HUES6 (cell line): ENCODE data around the gene MINDY4.
A peak's percentile ranks its signal among the peaks of the same experiment; 100 is the strongest.

Experiments used
- H3K27ac ChIP-seq: 2 replicates; pipeline ENCODE4 v1.7.0; 2013; ENCODE audit warnings: low read depth, mild to moderate bottlenecking, low read length, inconsistent platforms
- H3K27me3 ChIP-seq: 2 replicates; pipeline ENCODE4 v1.6.1; 2013; ENCODE audit warnings: low read length; ENCODE audit not compliant: control insufficient read depth, insufficient read depth
- H3K36me3 ChIP-seq: 2 replicates; pipeline ENCODE4 v1.6.1; 2013; ENCODE audit warnings: low read length; ENCODE audit not compliant: control insufficient read depth, insufficient read depth
- H3K4me1 ChIP-seq: 2 replicates; pipeline ENCODE4 v1.6.1; 2013; ENCODE audit warnings: low read length; ENCODE audit not compliant: control insufficient read depth, insufficient read depth
- H3K4me3 ChIP-seq: 2 replicates; pipeline ENCODE4 v1.5.1; 2013; ENCODE audit warnings: low read depth, low read length
- H3K9ac ChIP-seq: one replicate; pipeline ENCODE4 v1.6.1; 2013; ENCODE audit warnings: mild to moderate bottlenecking, low read length
- H3K9me3 ChIP-seq: 2 replicates; pipeline ENCODE4 v1.6.1; 2013; ENCODE audit warnings: low read depth, low read length; ENCODE audit not compliant: control insufficient read depth, insufficient read depth

The MINDY4 gene

GRCh38 chr7:30771174-30771879 lies at the start of gene MINDY4:
Gene MINDY4, plus strand, starts transcription at chr7:30771417. Its CDS starts 77 bp downstream, at chr7:30771494.
- peak within 1 kb of the TSS; percentile 65 for H3K9ac ChIP-seq
- H3K4me3 ChIP-seq, result peak within 1 kb of the TSS; percentile 92
- H3K4me1 ChIP-seq, result peaks cover 11% of the 10 kb centered on the region; the same call in 1 of the 2 replicates
- H3K27ac ChIP-seq, result no peak within 1 kb of the TSS
- 0 out of 2 replicates have a peak, but pooled peaks cover 3% of the 10 kb centered on the region for H3K27me3 ChIP-seq
- no peaks in the 10 kb centered on the region for H3K36me3 ChIP-seq
- no peaks in the 10 kb centered on the region for H3K9me3 ChIP-seq

- H3K4me1 ChIP-seq, result peaks cover 9% of the 10 kb centered on the region
- H3K27me3 ChIP-seq, result peaks cover 3% of the 10 kb centered on the region; the same call in 1 of the 2 replicates
- H3K9me3 ChIP-seq, result peaks cover 38% of the 10 kb centered on the region
- no peak overlapping the region for H3K4me3 ChIP-seq
- H3K27ac ChIP-seq, result no peak overlapping the region
- no peaks in the 10 kb centered on the region for H3K36me3 ChIP-seq
- H3K9ac ChIP-seq, result no peak overlapping the region
These were observed 49.0 kb upstream of the MINDY4 start for GRCh38 chr7:30722187-30722586.

GRCh38 chr7:30722671-30723070 lies 48.5 kb upstream of the MINDY4 start:
- Histone ChIP-seq H3K36me3 (no peaks in the 10 kb centered on the region), H3K27ac (no peak overlapping the region), H3K9ac (no peak overlapping the region), H3K4me1 (peaks cover 13% of the 10 kb centered on the region), H3K4me3 (no peak overlapping the region), H3K27me3 (peaks cover 3% of the 10 kb centered on the region; the same call in 1 of the 2 replicates), H3K9me3 (peaks cover 35% of the 10 kb centered on the region)

- Histone ChIP-seq H3K4me1 (peaks cover 17% of the 10 kb centered on the region), H3K27ac (no peak overlapping the region), H3K36me3 (no peaks in the 10 kb centered on the region), H3K9ac (no peak overlapping the region), H3K4me3 (no peak overlapping the region), H3K27me3 (peaks cover 3% of the 10 kb centered on the region; the same call in 1 of the 2 replicates), H3K9me3 (peaks cover 24% of the 10 kb centered on the region)
These were observed 47.4 kb upstream of the MINDY4 start for GRCh38 chr7:30723776-30724175.

- Histone ChIP-seq H3K27me3 (peaks cover 3% of the 10 kb centered on the region; the same call in 1 of the 2 replicates), H3K4me3 (no peak overlapping the region), H3K9ac (peak overlapping the region; percentile 51)
These were observed 44.8 kb upstream of the MINDY4 start for GRCh38 chr7:30726296-30727006.

GRCh38 chr7:30727061-30727945 lies 43.9 kb upstream of the MINDY4 start:
- Histone ChIP-seq H3K4me1 (peaks cover 21% of the 10 kb centered on the region), H3K9ac (peak overlapping the region; percentile 51), H3K36me3 (no peaks in the 10 kb centered on the region), H3K27ac (peak overlapping the region; percentile 39; the same call in 1 of the 2 replicates), H3K27me3 (peaks cover 3% of the 10 kb centered on the region; the same call in 1 of the 2 replicates), H3K9me3 (no peaks in the 10 kb centered on the region), H3K4me3 (no peak overlapping the region)

More at GRCh38 chr7:30726296-30727006, 44.8 kb upstream of the MINDY4 start:
- Histone ChIP-seq H3K4me1 (peaks cover 18% of the 10 kb centered on the region), H3K27ac (peak overlapping the region; percentile 39; the same call in 1 of the 2 replicates), H3K9me3 (no peaks in the 10 kb centered on the region), H3K36me3 (no peaks in the 10 kb centered on the region)

GRCh38 chr7:30728591-30729100 lies 42.6 kb upstream of the MINDY4 start:
- peaks cover 3% of the 10 kb centered on the region; the same call in 1 of the 2 replicates for H3K27me3 ChIP-seq
- H3K4me3 ChIP-seq, result no peak overlapping the region

GRCh38 chr7:30729642-30730041 lies 41.6 kb upstream of the MINDY4 start:
- no peak overlapping the region for H3K27ac ChIP-seq
- H3K27me3 ChIP-seq, result peaks cover 3% of the 10 kb centered on the region; the same call in 1 of the 2 replicates

More at GRCh38 chr7:30728591-30729100, 42.6 kb upstream of the MINDY4 start:
- Histone ChIP-seq H3K4me1 (peaks cover 21% of the 10 kb centered on the region), H3K9ac (no peak overlapping the region), H3K27ac (no peak overlapping the region), H3K9me3 (no peaks in the 10 kb centered on the region), H3K36me3 (no peaks in the 10 kb centered on the region)

GRCh38 chr7:30730097-30730496 lies 41.1 kb upstream of the MINDY4 start:
- no peak overlapping the region for H3K27ac ChIP-seq
- H3K4me3 ChIP-seq, result no peak overlapping the region
- no peaks in the 10 kb centered on the region for H3K36me3 ChIP-seq
- H3K27me3 ChIP-seq, result 0 out of 2 replicates have a peak, but pooled peaks cover 1% of the 10 kb centered on the region
- no peak overlapping the region for H3K9ac ChIP-seq
- H3K4me1 ChIP-seq, result peaks cover 21% of the 10 kb centered on the region
- H3K9me3 ChIP-seq, result no peaks in the 10 kb centered on the region

More at GRCh38 chr7:30729642-30730041, 41.6 kb upstream of the MINDY4 start:
- no peak overlapping the region for H3K9ac ChIP-seq
- H3K4me1 ChIP-seq, result peaks cover 21% of the 10 kb centered on the region
- H3K36me3 ChIP-seq, result no peaks in the 10 kb centered on the region
- H3K4me3 ChIP-seq, result no peak overlapping the region
- no peaks in the 10 kb centered on the region for H3K9me3 ChIP-seq

GRCh38 chr7:30730996-30731395 lies 40.2 kb upstream of the MINDY4 start:
- Histone ChIP-seq H3K36me3 (no peaks in the 10 kb centered on the region), H3K9ac (no peak overlapping the region), H3K27ac (no peak overlapping the region), H3K9me3 (no peaks in the 10 kb centered on the region), H3K27me3 (no peaks in the 10 kb centered on the region), H3K4me3 (no peak overlapping the region), H3K4me1 (peaks cover 21% of the 10 kb centered on the region)
